HepG2 (cell line): Measurements from ENCODE around the gene CACNA2D3. TPM values are rescaled to one million over a fixed set of nuclear protein-coding genes. Genes with fewer than 3 reads are reported as not detected.

Experiments
- ATAC-seq: fragments of 200-7000 bp; cut with Tn5 transposase; 3 replicates; pipeline ENCODE4 v1.9.1; 2020; ENCODE audit warnings: mild to moderate bottlenecking, moderate library complexity
- BruUV-seq: library from RNA; stranded (reverse); fragments of 400-500 nt; replicated peaks from 2 replicates; lab custom pipeline; 2021; lab: Mats Ljungman, UMichigan
- CTCF ChIA-PET: fragments of 300-600 bp; formaldehyde crosslinking; extraction: SDS; loops from one replicate; lab custom pipeline; 2021; ENCODE audit warnings: low total read pairs, inconsistent platforms, low intra/inter-chr PET ratio; lab: Yijun Ruan, JAX
- POLR2A ChIA-PET: fragments of 350-600 bp; sonication (Branson Sonifier 250); formaldehyde crosslinking; loops from one replicate; lab custom pipeline; 2020; ENCODE audit warnings: antibody characterized with exemption, inconsistent platforms; lab: Yijun Ruan, JAX
- DNase-seq: peaks from one replicate; pipeline ENCODE4 v3.0.0-alpha.2; 2015; ENCODE audit warnings: low spot score
- FAIRE-seq: peaks from 3 replicates; lab custom pipeline; 2011; peaks lifted over from hg19 to GRCh38; lab: Jason Lieb, UNC
- H2AFZ ChIP-seq: one replicate; pipeline ENCODE4 v1.6.1; 2011; ENCODE audit warnings: low read length, inconsistent platforms
- H3K27ac ChIP-seq: fragments of 300-600 bp; 3 replicates; pipeline ENCODE4 v1.8.0; 2011; ENCODE audit warnings: mixed run types, mild to moderate bottlenecking, mixed read lengths, low read length, inconsistent platforms; ENCODE audit not compliant: insufficient read depth; ENCODE audit errors: extremely low read length
- H3K27me3 ChIP-seq, 2 experiments: fragments of 200-600 bp in 1 of 2; 2 replicates in 1 of 2; 3 replicates in 1 of 2; pipeline versions ENCODE4 v1.6.0 to v1.8.0; 2011; ENCODE audit warnings: low read length in 2 of 2, mild to moderate bottlenecking in 2 of 2, moderate library complexity in 2 of 2, inconsistent platforms in 1 of 2; ENCODE audit not compliant: insufficient read depth in 2 of 2, control insufficient read depth in 1 of 2
- H3K36me3 ChIP-seq, 2 experiments: fragments of 200-600 bp in 1 of 2; replicated peaks in 1 of 2; 2 replicates in 1 of 2; 3 replicates in 1 of 2; pipeline versions ENCODE4 v1.5.1 to v1.8.0; 2011; ENCODE audit warnings: low read length in 2 of 2, inconsistent platforms in 1 of 2; ENCODE audit not compliant: insufficient read depth in 2 of 2, control insufficient read depth in 1 of 2
- H3K4me1 ChIP-seq: 2 replicates; pipeline ENCODE4 v1.5.1; 2012; ENCODE audit warnings: low read length, inconsistent platforms; ENCODE audit not compliant: insufficient read depth
- H3K4me2 ChIP-seq: 2 replicates; pipeline ENCODE4 v1.6.0; 2011; ENCODE audit warnings: low read depth, low read length, inconsistent platforms
- H3K4me3 ChIP-seq, 3 experiments: fragments of 200-600 bp in 1 of 3; sonication (generic), shearing (Covaris generic) in 1 of 3; replicated peaks in 1 of 3; 2 replicates each; pipeline ENCODE4 v1.5.1; 2011 to 2016; ENCODE audit warnings: low read length in 3 of 3, inconsistent platforms in 2 of 3, low read depth in 2 of 3, mild to moderate bottlenecking in 2 of 3, control low read depth in 1 of 3, mixed read lengths in 1 of 3; ENCODE audit not compliant: insufficient read depth in 1 of 3
- H3K79me2 ChIP-seq: one replicate; pipeline ENCODE4 v1.6.1; 2011; ENCODE audit warnings: low read length, inconsistent platforms; ENCODE audit not compliant: insufficient read depth
- H3K9ac ChIP-seq: 2 replicates; pipeline ENCODE4 v1.6.0; 2011; ENCODE audit warnings: mild to moderate bottlenecking, low read depth, low read length, inconsistent platforms; ENCODE audit not compliant: insufficient read depth
- H3K9me3 ChIP-seq: 2 replicates; pipeline ENCODE4 v1.5.1; 2012; ENCODE audit warnings: mild to moderate bottlenecking, low read length
- H4K20me1 ChIP-seq: 2 replicates; pipeline ENCODE4 v1.6.0; 2011; ENCODE audit warnings: inconsistent platforms, mild to moderate bottlenecking, low read length, moderate library complexity; ENCODE audit not compliant: insufficient read depth
- EP300 ChIP-seq, 3 experiments: sonication (generic) in 1 of 3; formaldehyde crosslinking in 1 of 3; IDR thresholded peaks; 2 replicates each; pipeline versions ENCODE4 v1.5.1 to v1.6.1; 2011 to 2020; ENCODE audit warnings: low read depth in 2 of 3, low read length in 2 of 3, borderline replicate concordance in 1 of 3, improper control_type of control experiment in 1 of 3, mild to moderate bottlenecking in 1 of 3, missing genetic modification reagents in 1 of 3, moderate library complexity in 1 of 3
- GLI4 ChIP-seq: sonication (generic); formaldehyde crosslinking; IDR thresholded peaks from 2 replicates; pipeline ENCODE4 v1.5.1; 2020; ENCODE audit warnings: missing genetic modification reagents, mild to moderate bottlenecking, moderate library complexity, borderline replicate concordance
- HMG20B ChIP-seq: conservative IDR thresholded peaks from 2 replicates; pipeline ENCODE4 v1.6.1; 2016; ENCODE audit warnings: missing genetic modification reagents, missing compliant biosample characterization
- SOX6 ChIP-seq, 2 experiments: fragments of 450-650 bp in 1 of 2; sonication (generic) in 1 of 2; formaldehyde crosslinking in 1 of 2; IDR thresholded peaks; 2 replicates each; pipeline versions ENCODE4 v1.4.0 to v1.6.1; 2017 to 2020; ENCODE audit warnings: antibody characterized with exemption in 1 of 2, mild to moderate bottlenecking in 1 of 2, missing genetic modification reagents in 1 of 2
- TBX2 ChIP-seq: sonication (generic); formaldehyde crosslinking; IDR thresholded peaks from 2 replicates; pipeline ENCODE4 v1.5.0; 2020; ENCODE audit warnings: missing genetic modification reagents, mild to moderate bottlenecking, borderline replicate concordance
- ZFP36 ChIP-seq: fragments of 150-350 bp; IDR thresholded peaks from 2 replicates; pipeline ENCODE4 v1.6.1; 2018; ENCODE audit warnings: borderline replicate concordance, low read length, low read depth; ENCODE audit not compliant: partially characterized antibody
- ZFY ChIP-seq: sonication (generic); formaldehyde crosslinking; IDR thresholded peaks from 2 replicates; pipeline ENCODE4 v1.4.0; 2020; ENCODE audit warnings: missing genetic modification reagents
- ZNF20 ChIP-seq: sonication (generic); formaldehyde crosslinking; IDR thresholded peaks from 2 replicates; pipeline ENCODE4 v1.4.0; 2020; ENCODE audit warnings: mild to moderate bottlenecking, moderate library complexity, missing genetic modification reagents
- ZNF234 ChIP-seq: sonication (generic); formaldehyde crosslinking; conservative IDR thresholded peaks from 2 replicates; pipeline ENCODE4 v1.5.1; 2020; ENCODE audit warnings: mild to moderate bottlenecking, missing genetic modification reagents
- ZSCAN9 ChIP-seq: IDR thresholded peaks from 2 replicates; pipeline ENCODE4 v1.6.1; 2016; ENCODE audit warnings: borderline replicate concordance
- WGBS: methylation state at CpG from one replicate; pipeline ENCODE4 v1.1.6; 2017; ENCODE audit warnings: low lambda C conversion rate; 5-methylcytosine and 5-hydroxymethylcytosine counted together
- in situ Hi-C: cut with HindIII; loops from 2 replicates; pipeline ENCODE4 v1.10.0; 2017; ENCODE audit warnings: low pct_unique_long_range_greater_than_20kb; ENCODE audit not compliant: extremely low pct_ligation_motif_present
- intact Hi-C: fragments of 100-400 bp; cut with micrococcal nuclease; formaldehyde crosslinking; loops from one replicate; pipeline ENCODE4 v1.10.0; 2022; ENCODE audit not compliant: unreplicated experiment
- polyA plus RNA-seq, 8 experiments: library from polyadenylated mRNA; depleted of rRNA in 3 of 8; stranded (reverse) in 7 of 8; unstranded in 1 of 8; fragments of >200 nt; fragmentation: Illumina TruSeq in 4 of 8; extraction: Trizol in 4 of 8; gene quantifications; 2 replicates each; pipeline versions ENCODE4 v1.2.1 to v1.2.3, GENCODE V29; 2011 to 2016; ENCODE audit warnings: low read depth in 4 of 8, missing spikeins in 1 of 8, mixed read lengths in 1 of 8; ENCODE audit not compliant: insufficient read depth in 1 of 8
- total RNA-seq, 5 experiments: library from RNA; depleted of rRNA; stranded (reverse); fragments of >200 nt; fragmentation: Illumina TruSeq; extraction: Trizol; gene quantifications; 2 replicates each; pipeline ENCODE4 v1.2.3, GENCODE V29; 2016; ENCODE audit warnings: low read depth in 1 of 5
- TF ChIP-seq, protein P1 (sequence below): IDR thresholded peaks from 2 replicates; pipeline ENCODE4 v1.4.0; 2020; ENCODE audit warnings: mild to moderate bottlenecking, missing genetic modification reagents
- TF ChIP-seq, protein P2 (sequence below), 2 experiments: sonication (generic) in 1 of 2; formaldehyde crosslinking in 1 of 2; IDR thresholded peaks; 2 replicates each; pipeline versions ENCODE4 v1.4.0 to v1.6.1; 2016 to 2020; ENCODE audit warnings: borderline replicate concordance in 1 of 2, low read depth in 1 of 2, mild to moderate bottlenecking in 1 of 2, missing genetic modification reagents in 1 of 2

The CACNA2D3 gene
- total and polyA plus RNA-seq, 2 of the 13 experiments (the other 11 are each of a cell fraction or from before 2014, with no cell fraction given) = not detected

DNA sequence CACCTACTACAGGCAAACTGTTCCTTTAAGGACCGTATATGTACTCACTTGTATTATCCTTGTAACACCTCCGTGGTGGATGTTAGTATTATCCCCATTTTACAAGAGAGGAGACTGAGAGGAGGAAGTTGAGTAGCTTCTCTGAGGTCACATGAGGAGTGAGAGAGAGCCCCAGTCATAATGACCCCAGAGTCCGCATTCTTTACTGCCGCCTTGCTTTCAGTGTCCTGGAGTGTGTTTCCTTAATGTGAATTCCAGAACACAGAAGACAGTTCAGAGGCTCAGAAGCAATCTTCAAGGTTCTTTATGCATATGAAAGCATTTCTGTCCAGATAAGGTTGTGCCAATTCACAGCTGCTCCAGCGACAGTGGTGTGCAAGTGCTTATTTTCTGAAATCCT lies 199.2 kb downstream of the CACNA2D3 start (continued):
- TF ChIP-seq ZNF20 (CRISPR knock-in tag) = no peak

DNA sequence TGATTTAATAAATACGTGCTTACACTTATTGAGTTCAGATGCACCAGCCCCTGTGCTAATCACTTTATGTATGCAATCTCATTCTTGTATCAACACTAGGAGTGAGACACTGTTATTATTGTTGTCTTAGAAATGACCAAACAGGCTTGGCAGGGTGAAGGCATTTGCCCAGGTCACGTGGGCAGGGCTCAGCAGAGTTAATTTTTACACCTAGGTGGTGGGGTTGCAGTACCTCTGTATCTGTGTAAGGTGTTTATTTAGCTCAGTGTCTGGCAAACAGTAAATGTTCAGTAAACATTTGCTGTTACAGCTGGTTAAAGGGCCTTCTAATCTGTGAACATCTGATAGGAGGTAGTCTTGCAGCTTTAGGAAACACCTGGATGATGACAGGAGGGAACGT lies 200.0 kb downstream of the CACNA2D3 start:
- FAIRE-seq = peak; percentile 39
- Histone ChIP-seq H3K79me2 (no peaks in the 10 kb centered on the region), H3K36me3 (no peaks in the 10 kb centered on the region), H3K4me3 (no peak overlapping the region), H3K27me3 (no peaks in the 10 kb centered on the region; a peak in 1 of 5 replicates), H2AFZ (no peak overlapping the region), H3K9me3 (no peaks in the 10 kb centered on the region), H3K4me1 (peaks cover 16% of the 10 kb centered on the region), H3K27ac (no peak overlapping the region), H4K20me1 (no peaks in the 10 kb centered on the region), H3K4me2 (no peak overlapping the region), H3K9ac (no peak overlapping the region)
- no TSS peak for BruUV-seq
- in situ Hi-C loops (no loop called here), intact Hi-C loops (no loop called here)
- WGBS = 0% methylated on average over 3 of the region's 3 CpGs
- ChIA-PET CTCF (no interaction called here), POLR2A (no interaction called here)
- peak; percentile 10 for DNase-seq
- peak; percentile 97 for ATAC-seq
- TF ChIP-seq ZNF234 (CRISPR knock-in tag) = no peak
- TF ChIP-seq, protein P1, sequence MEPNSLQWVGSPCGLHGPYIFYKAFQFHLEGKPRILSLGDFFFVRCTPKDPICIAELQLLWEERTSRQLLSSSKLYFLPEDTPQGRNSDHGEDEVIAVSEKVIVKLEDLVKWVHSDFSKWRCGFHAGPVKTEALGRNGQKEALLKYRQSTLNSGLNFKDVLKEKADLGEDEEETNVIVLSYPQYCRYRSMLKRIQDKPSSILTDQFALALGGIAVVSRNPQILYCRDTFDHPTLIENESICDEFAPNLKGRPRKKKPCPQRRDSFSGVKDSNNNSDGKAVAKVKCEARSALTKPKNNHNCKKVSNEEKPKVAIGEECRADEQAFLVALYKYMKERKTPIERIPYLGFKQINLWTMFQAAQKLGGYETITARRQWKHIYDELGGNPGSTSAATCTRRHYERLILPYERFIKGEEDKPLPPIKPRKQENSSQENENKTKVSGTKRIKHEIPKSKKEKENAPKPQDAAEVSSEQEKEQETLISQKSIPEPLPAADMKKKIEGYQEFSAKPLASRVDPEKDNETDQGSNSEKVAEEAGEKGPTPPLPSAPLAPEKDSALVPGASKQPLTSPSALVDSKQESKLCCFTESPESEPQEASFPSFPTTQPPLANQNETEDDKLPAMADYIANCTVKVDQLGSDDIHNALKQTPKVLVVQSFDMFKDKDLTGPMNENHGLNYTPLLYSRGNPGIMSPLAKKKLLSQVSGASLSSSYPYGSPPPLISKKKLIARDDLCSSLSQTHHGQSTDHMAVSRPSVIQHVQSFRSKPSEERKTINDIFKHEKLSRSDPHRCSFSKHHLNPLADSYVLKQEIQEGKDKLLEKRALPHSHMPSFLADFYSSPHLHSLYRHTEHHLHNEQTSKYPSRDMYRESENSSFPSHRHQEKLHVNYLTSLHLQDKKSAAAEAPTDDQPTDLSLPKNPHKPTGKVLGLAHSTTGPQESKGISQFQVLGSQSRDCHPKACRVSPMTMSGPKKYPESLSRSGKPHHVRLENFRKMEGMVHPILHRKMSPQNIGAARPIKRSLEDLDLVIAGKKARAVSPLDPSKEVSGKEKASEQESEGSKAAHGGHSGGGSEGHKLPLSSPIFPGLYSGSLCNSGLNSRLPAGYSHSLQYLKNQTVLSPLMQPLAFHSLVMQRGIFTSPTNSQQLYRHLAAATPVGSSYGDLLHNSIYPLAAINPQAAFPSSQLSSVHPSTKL = 0 out of 2 replicates have a peak, but pooled peaks have one; percentile 12
- TF ChIP-seq HMG20B = no peak
- TF ChIP-seq ZSCAN9 (CRISPR knock-in tag) = no peak
- no peak for TF ChIP-seq ZFP36
- no peak for TF ChIP-seq ZFY
- 0 out of 4 replicates have a peak, but pooled peaks of 1 of the 2 experiments have one; percentile 9 for TF ChIP-seq EP300 (IDR thresholded peaks at IDR 0.05; ENCODE audit: low read depth in 2 of 2, low read length in 2 of 2)
- TF ChIP-seq EP300 (CRISPR knock-in tag; IDR thresholded peaks at IDR 0.05; ENCODE audit: borderline replicate concordance) = no peak
- TF ChIP-seq, protein P2, sequence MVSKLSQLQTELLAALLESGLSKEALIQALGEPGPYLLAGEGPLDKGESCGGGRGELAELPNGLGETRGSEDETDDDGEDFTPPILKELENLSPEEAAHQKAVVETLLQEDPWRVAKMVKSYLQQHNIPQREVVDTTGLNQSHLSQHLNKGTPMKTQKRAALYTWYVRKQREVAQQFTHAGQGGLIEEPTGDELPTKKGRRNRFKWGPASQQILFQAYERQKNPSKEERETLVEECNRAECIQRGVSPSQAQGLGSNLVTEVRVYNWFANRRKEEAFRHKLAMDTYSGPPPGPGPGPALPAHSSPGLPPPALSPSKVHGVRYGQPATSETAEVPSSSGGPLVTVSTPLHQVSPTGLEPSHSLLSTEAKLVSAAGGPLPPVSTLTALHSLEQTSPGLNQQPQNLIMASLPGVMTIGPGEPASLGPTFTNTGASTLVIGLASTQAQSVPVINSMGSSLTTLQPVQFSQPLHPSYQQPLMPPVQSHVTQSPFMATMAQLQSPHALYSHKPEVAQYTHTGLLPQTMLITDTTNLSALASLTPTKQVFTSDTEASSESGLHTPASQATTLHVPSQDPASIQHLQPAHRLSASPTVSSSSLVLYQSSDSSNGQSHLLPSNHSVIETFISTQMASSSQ (IDR thresholded peaks at IDR 0.05; ENCODE audit: low read depth) = 0 out of 2 replicates have a peak, but pooled peaks have one; percentile 45
- TF ChIP-seq, protein P2 (CRISPR knock-in tag; IDR thresholded peaks at IDR 0.05; ENCODE audit: borderline replicate concordance) = no peak
- no peak for TF ChIP-seq SOX6 (IDR thresholded peaks at IDR 0.05)
- peak; percentile 72 for TF ChIP-seq SOX6 (CRISPR knock-in tag; IDR thresholded peaks at IDR 0.05)
- no peak for TF ChIP-seq GLI4
- peak; percentile 86 for TF ChIP-seq TBX2
